ENCODE measurements around the gene GRAMD1B.
A peak's percentile ranks its signal among the peaks of the same experiment; 100 is the strongest.

Gene GRAMD1B

GRCh38 chr11:123409456-123410217, 20.4 kb upstream of the GRAMD1B start:
- DNase-seq: no peak

- no peak for DNase-seq
These were observed 19.9 kb upstream of the GRAMD1B start for GRCh38 chr11:123410218-123410549.

- DNase-seq: peak; percentile 22
These were observed 16.4 kb upstream of the GRAMD1B start for GRCh38 chr11:123413636-123414035.

- no peak for DNase-seq
These were observed 13.5 kb upstream of the GRAMD1B start for GRCh38 chr11:123416566-123416965.

GRCh38 chr11:123418351-123419114, 11.5 kb upstream of the GRAMD1B start:
- no peak for DNase-seq

GRCh38 chr11:123419731-123420452, 10.2 kb upstream of the GRAMD1B start:
- DNase-seq: no peak

- DNase-seq: no peak
These were observed 8.5 kb upstream of the GRAMD1B start for GRCh38 chr11:123421589-123421988.

- DNase-seq: no peak
These were observed 4.7 kb upstream of the GRAMD1B start for GRCh38 chr11:123425367-123425766.

- DNase-seq: no peak
These were observed 3.3 kb upstream of the GRAMD1B start for GRCh38 chr11:123426789-123427188.

GRCh38 chr11:123427405-123427804, 2.7 kb upstream of the GRAMD1B start:
- DNase-seq: no peak

- DNase-seq: peak; percentile 26
These were observed 1.9 kb upstream of the GRAMD1B start for GRCh38 chr11:123428116-123428715.

GRCh38 chr11:123429336-123429735, 733 bp upstream of the GRAMD1B start:
- peak; percentile 93 for DNase-seq

- DNase-seq: peak; percentile 67
These were observed 840 bp downstream of the GRAMD1B start for GRCh38 chr11:123430721-123431497.

GRCh38 chr11:123431619-123432018, 1.6 kb downstream of the GRAMD1B start:
- DNase-seq: no peak

GRCh38 chr11:123434262-123434661, 4.2 kb downstream of the GRAMD1B start:
- peak; percentile 56 for DNase-seq

- DNase-seq: no peak
These were observed 4.8 kb downstream of the GRAMD1B start for GRCh38 chr11:123434911-123435310.

GRCh38 chr11:123437236-123437979, 7.3 kb downstream of the GRAMD1B start:
- no peak for DNase-seq

GRCh38 chr11:123438131-123438627, 8.1 kb downstream of the GRAMD1B start:
- DNase-seq: peak; percentile 28

GRCh38 chr11:123439616-123440015, 9.5 kb downstream of the GRAMD1B start:
- DNase-seq: no peak

GRCh38 chr11:123441161-123441560, 11.1 kb downstream of the GRAMD1B start:
- DNase-seq: no peak

- no peak for DNase-seq
These were observed 14.0 kb downstream of the GRAMD1B start for GRCh38 chr11:123443851-123444623.

Data from fibroblast of skin of right biceps (primary cell).